Gastroesophageal sphincter (tissue), 4 donors: ENCODE data around the gene C20orf202. TPM values are rescaled to one million over a fixed set of nuclear protein-coding genes. Genes with fewer than 3 reads are reported as not detected.

Experiments used
- ATAC-seq: fragments of 150-250 bp; one replicate; pipeline ENCODE4 v1.9.1; 2016; ENCODE audit warnings: mild to moderate bottlenecking, moderate library complexity
- H3K27ac ChIP-seq, 4 donors: fragments of 200-600 bp; sonication (generic) in 3 of 4; 1 replicate in 3 of 4; 2 replicates in 1 of 4; pipeline ENCODE4 v1.5.1; 2016 to 2019
- H3K27me3 ChIP-seq: fragments of 200-600 bp; sonication (generic); one replicate; pipeline ENCODE4 v1.5.1; 2019
- H3K36me3 ChIP-seq, 2 donors: fragments of 200-600 bp; sonication (generic); one replicate each; pipeline ENCODE4 v1.5.1; 2019; ENCODE audit warnings: control low read depth in 1 of 2
- H3K4me1 ChIP-seq, 3 donors: fragments of 200-600 bp; sonication (generic); 1 replicate in 2 of 3; 2 replicates in 1 of 3; pipeline ENCODE4 v1.5.1; 2016 to 2019; ENCODE audit warnings: control low read depth in 2 of 3
- H3K4me3 ChIP-seq, 2 donors: fragments of 200-600 bp; sonication (generic); one replicate each; pipeline ENCODE4 v1.5.1; 2019; ENCODE audit warnings: mild to moderate bottlenecking in 1 of 2, moderate library complexity in 1 of 2
- H3K9me3 ChIP-seq, 3 donors: fragments of 200-600 bp; sonication (generic); one replicate each; pipeline ENCODE4 v1.5.1; 2017 to 2019; ENCODE audit warnings: control low read depth in 2 of 3
- EP300 ChIP-seq: sonication (generic); formaldehyde crosslinking; IDR thresholded peaks from one replicate; pipeline ENCODE4 v1.6.1; 2017; ENCODE audit warnings: antibody characterized with exemption, mild to moderate bottlenecking
- POLR2A ChIP-seq, 2 donors: fragments of 450-650 bp; IDR thresholded peaks; one replicate each; pipeline ENCODE4 v1.6.1; 2017; ENCODE audit warnings: antibody characterized with exemption in 2 of 2, mild to moderate bottlenecking in 2 of 2, moderate library complexity in 1 of 2
- POLR2AphosphoS5 ChIP-seq: sonication (generic); formaldehyde crosslinking; IDR thresholded peaks from one replicate; pipeline ENCODE4 v1.6.1; 2017; ENCODE audit warnings: antibody characterized with exemption
- WGBS, 2 donors: methylation state at CpG; one replicate each; pipeline ENCODE4 v1.1.5; 2018; ENCODE audit warnings: low coverage in 1 of 2; 5-methylcytosine and 5-hydroxymethylcytosine counted together
- total RNA-seq, 4 donors: library from RNA; depleted of rRNA; stranded (reverse); fragments of >200 nt; gene quantifications; one replicate each; pipeline ENCODE4 v1.1.0, GENCODE V29; 2016
- TF ChIP-seq, protein P1 (sequence below), 4 experiments: fragments of 200-600 bp in 2 of 4; fragments of 450-650 bp in 2 of 4; sonication (generic) in 1 of 4; IDR thresholded peaks; one replicate each; pipeline ENCODE4 v1.5.1; 2017 to 2019; ENCODE audit warnings: antibody characterized with exemption in 4 of 4, mild to moderate bottlenecking in 2 of 4, moderate library complexity in 2 of 4

Gene C20orf202
- total RNA-seq, 4 donors from 2014 or later, result 0.27 to 1.3 (median 0.62) TPM; not detected in 1

- Histone ChIP-seq H3K9me3 (no peaks in the 10 kb centered on the region), H3K27ac (no peak overlapping the region), H3K4me1 (no peaks in the 10 kb centered on the region), H3K36me3 (peaks cover 0 to 72% of the 10 kb centered on the region in 2 donors), H3K4me3 (no peak overlapping the region), H3K27me3 (no peaks in the 10 kb centered on the region)
- ATAC-seq, result no peak
- WGBS, 2 donors, result 95 to 98% methylated on average over 7 to 11 of the region's 12 CpGs
- TF ChIP-seq POLR2A (IDR thresholded peaks at IDR 0.05), result no peak
- TF ChIP-seq, protein P1, sequence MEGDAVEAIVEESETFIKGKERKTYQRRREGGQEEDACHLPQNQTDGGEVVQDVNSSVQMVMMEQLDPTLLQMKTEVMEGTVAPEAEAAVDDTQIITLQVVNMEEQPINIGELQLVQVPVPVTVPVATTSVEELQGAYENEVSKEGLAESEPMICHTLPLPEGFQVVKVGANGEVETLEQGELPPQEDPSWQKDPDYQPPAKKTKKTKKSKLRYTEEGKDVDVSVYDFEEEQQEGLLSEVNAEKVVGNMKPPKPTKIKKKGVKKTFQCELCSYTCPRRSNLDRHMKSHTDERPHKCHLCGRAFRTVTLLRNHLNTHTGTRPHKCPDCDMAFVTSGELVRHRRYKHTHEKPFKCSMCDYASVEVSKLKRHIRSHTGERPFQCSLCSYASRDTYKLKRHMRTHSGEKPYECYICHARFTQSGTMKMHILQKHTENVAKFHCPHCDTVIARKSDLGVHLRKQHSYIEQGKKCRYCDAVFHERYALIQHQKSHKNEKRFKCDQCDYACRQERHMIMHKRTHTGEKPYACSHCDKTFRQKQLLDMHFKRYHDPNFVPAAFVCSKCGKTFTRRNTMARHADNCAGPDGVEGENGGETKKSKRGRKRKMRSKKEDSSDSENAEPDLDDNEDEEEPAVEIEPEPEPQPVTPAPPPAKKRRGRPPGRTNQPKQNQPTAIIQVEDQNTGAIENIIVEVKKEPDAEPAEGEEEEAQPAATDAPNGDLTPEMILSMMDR (IDR thresholded peaks at IDR 0.05), result no peak
- TF ChIP-seq EP300, result no peak
- no peak for TF ChIP-seq POLR2AphosphoS5
These were observed 42.3 kb upstream of the C20orf202 start for GRCh38 chr20:1160991-1161390.

DNA sequence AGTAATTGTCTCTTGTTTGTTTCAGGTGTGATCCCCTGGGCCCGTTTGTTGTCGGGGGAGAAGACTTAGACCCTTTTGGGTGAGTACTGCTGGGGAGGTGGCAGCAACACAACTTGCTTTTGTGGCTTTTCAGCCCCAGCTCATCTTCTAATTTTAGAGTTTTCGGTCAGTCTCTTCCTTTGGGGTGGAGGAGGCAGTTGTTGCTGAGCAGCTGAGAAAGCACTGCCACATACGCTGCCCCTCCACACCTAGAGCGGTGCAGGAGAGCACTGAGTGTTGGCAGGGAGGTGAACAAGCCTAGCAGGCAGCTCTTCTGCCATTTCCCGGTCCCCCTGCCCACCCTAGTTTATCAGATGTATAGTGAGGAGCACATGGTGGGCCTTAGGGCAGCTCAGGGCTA, 40.1 kb upstream of the C20orf202 start:
- H3K4me3 ChIP-seq, result no peak overlapping the region
- no peak overlapping the region for H3K27ac ChIP-seq
- TF ChIP-seq POLR2AphosphoS5, result no peak
- TF ChIP-seq, protein P1 (IDR thresholded peaks at IDR 0.05), result no peak
- TF ChIP-seq EP300, result no peak
- no peak for TF ChIP-seq POLR2A (IDR thresholded peaks at IDR 0.05)
- H3K9me3 ChIP-seq, result no peaks in the 10 kb centered on the region
- WGBS, 2 donors, result 77% methylated on average over 3 of the region's 6 CpGs; no CpG with 5 or more reads in 1 of the 2 donors
- no peak for ATAC-seq
- no peaks in the 10 kb centered on the region for H3K4me1 ChIP-seq
- no peaks in the 10 kb centered on the region for H3K27me3 ChIP-seq
- peaks cover 0 to 85% of the 10 kb centered on the region in 2 donors for H3K36me3 ChIP-seq

- ATAC-seq, result no peak
- H3K27me3 ChIP-seq, result no peaks in the 10 kb centered on the region
- 88 to 89% methylated on average over 1 to 2 of the region's 2 CpGs for WGBS, 2 donors
- H3K27ac ChIP-seq, result no peak overlapping the region
- H3K4me3 ChIP-seq, result no peak overlapping the region
- no peaks in the 10 kb centered on the region for H3K4me1 ChIP-seq
- H3K36me3 ChIP-seq, result peaks cover 0 to 90% of the 10 kb centered on the region in 2 donors
- H3K9me3 ChIP-seq, result no peaks in the 10 kb centered on the region
- no peak for TF ChIP-seq POLR2AphosphoS5
- TF ChIP-seq EP300, result no peak
- TF ChIP-seq, protein P1 (IDR thresholded peaks at IDR 0.05), result no peak
- no peak for TF ChIP-seq POLR2A (IDR thresholded peaks at IDR 0.05)
These were observed 39.6 kb upstream of the C20orf202 start for GRCh38 chr20:1163653-1164052.

GRCh38 chr20:1164871-1165270, 38.4 kb upstream of the C20orf202 start:
- no peak overlapping the region for H3K27ac ChIP-seq
- WGBS, 2 donors, result 80 to 96% methylated on average over 2 to 3 of the region's 7 CpGs
- ATAC-seq, result no peak
- TF ChIP-seq, protein P1 (IDR thresholded peaks at IDR 0.05), result no peak
- no peak for TF ChIP-seq EP300
- no peak for TF ChIP-seq POLR2A (IDR thresholded peaks at IDR 0.05)
- TF ChIP-seq POLR2AphosphoS5, result no peak
- H3K36me3 ChIP-seq, result peaks cover 0 to 99% of the 10 kb centered on the region in 2 donors
- no peaks in the 10 kb centered on the region for H3K27me3 ChIP-seq
- no peaks in the 10 kb centered on the region for H3K9me3 ChIP-seq
- no peak overlapping the region for H3K4me3 ChIP-seq
- H3K4me1 ChIP-seq, result no peaks in the 10 kb centered on the region

DNA sequence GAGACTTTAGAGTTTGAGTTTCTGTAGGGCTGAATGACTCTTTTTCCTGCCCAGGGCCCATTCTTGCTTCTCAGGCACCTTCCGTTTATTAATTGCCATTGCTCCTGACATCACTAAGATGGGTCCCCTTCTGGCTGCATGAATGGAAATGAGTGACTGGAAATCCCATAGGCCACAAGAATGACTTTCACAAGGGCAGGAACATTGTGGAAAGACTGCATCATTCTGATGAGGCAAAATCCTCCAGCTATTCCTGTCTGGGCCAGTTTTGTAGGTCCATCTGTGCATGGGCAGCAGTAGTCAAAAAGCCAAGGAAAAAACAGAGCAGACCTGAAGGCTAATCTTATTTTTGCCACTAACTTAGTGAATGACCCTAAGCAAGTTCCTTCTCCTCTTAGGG, 37.7 kb upstream of the C20orf202 start:
- no peaks in the 10 kb centered on the region for H3K9me3 ChIP-seq
- TF ChIP-seq EP300, result no peak
- no peak for TF ChIP-seq POLR2A (IDR thresholded peaks at IDR 0.05)
- no peak for TF ChIP-seq POLR2AphosphoS5
- TF ChIP-seq, protein P1 (IDR thresholded peaks at IDR 0.05), result no peak
- WGBS, 2 donors, result 86 to 88% methylated on average over 1 of the region's 1 CpG
- no peak overlapping the region for H3K27ac ChIP-seq
- H3K27me3 ChIP-seq, result no peaks in the 10 kb centered on the region
- H3K36me3 ChIP-seq, result peaks cover 0 to 99% of the 10 kb centered on the region in 2 donors
- no peak for ATAC-seq
- no peaks in the 10 kb centered on the region for H3K4me1 ChIP-seq
- no peak overlapping the region for H3K4me3 ChIP-seq
